HG03108 (cell line): ENCODE measurements around the gene NEDD4L.

Source experiments
- ATAC-seq: cut with Tn5 transposase; IDR thresholded peaks from one replicate; pipeline ENCODE4 v1.9.1; 2021; ENCODE audit warnings: moderate library complexity; ENCODE audit not compliant: unreplicated experiment

The NEDD4L gene

DNA sequence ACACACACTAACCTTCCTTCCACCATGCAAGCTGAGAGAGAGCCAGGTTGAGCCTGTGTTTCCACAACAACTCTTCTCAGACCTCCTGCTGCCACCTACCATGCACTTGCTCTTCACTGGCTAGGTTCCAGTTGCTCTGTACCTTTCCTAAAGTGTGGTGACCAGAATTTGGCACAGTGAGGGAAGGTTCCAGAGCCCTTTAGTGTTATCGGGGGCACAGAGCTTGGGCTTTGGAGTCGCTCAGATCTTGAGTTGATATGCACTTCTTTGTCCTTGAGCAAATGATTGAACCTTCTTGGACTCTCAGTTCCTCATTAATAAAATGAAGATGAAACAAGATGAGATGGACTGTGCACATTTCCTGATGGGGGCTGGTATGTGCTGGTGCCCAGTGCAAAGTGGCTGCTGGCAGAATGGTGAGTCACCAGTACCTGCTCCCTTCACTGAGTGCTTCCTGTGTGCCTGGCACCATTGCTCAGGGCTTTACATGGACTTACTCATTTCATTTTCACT is 47.1 kb downstream of the NEDD4L start:
- peak; percentile 97 for ATAC-seq

DNA sequence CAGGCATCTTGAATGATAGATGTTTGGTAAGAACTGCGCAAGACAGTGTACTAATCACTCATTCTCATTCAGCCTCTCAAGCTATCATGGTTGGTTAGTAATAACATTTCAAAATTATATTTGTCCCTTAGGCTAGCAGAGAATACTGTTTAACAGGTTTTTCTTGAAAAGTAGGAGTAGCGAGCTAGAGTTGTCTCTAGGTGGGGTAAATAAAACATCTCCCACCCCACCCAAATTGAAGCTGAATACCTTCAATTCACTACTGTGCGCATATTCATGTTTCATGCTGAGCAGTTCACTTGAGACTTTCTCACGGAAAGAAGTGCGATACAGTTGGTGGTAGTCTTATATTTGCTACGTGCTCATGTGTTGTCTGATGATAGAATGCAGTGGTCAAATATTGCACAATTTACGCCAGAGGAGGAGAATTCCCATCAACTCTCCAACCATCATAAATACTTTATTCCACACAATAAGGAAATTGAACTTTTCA is 49.3 kb downstream of the NEDD4L start:
- no peak for ATAC-seq

DNA sequence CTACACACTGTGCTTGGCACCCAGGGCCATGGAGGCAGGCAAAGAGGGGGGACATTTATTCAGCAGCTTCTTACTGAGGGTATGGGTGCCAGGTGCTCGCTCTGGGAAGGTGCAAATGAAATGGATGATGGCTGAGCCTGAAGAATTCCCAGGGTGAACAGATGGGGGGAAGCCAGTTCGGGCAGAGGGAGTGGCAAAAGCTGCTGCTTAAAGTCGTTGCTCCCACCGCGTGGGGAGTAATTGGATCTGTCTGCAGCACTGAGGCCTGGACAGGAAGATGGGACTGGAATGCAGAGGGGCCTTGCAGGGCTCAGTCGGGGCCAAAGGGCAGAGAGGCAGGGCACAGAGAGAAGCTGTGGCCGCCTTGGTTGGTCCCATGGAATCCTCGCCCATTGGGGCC is 51.2 kb downstream of the NEDD4L start:
- no peak for ATAC-seq

DNA sequence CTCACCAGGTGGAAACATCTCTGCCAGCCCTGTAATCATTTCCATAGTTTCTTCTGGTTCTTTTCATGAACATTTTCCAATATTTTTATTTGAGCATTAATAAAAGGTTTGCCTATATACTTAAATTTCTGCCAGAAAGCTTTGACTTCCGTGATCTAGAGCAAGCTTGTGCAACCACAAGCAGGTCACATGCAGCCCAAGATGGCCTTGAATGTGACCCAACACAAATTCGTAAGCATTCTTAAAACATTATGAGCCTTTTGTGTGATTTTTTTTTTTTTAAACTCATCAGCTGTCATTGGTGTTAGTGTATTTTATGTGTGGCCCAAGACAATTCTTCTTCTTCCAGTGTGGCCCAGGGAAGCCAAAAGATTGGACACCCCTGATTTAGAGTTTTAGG is 51.6 kb downstream of the NEDD4L start:
- ATAC-seq: no peak

DNA sequence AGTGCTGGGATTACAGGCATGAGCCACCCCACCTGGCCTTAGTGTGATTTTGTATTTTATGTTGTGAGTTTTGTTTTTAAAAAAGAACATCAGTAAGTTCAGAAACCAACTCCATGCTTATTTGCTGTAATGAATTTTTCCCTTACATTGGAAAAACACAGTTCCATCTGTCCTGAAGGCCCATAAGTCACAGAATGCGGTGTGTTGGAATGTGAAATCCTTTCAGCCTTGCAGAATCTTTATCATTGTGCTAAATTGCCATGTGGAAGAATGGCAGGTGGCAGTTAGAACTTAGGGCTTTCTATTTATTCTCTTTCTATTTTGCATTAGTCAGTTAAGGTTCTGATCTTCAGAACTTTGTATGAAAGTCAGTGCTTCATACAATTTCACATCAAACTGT is 52.6 kb downstream of the NEDD4L start:
- no peak for ATAC-seq

DNA sequence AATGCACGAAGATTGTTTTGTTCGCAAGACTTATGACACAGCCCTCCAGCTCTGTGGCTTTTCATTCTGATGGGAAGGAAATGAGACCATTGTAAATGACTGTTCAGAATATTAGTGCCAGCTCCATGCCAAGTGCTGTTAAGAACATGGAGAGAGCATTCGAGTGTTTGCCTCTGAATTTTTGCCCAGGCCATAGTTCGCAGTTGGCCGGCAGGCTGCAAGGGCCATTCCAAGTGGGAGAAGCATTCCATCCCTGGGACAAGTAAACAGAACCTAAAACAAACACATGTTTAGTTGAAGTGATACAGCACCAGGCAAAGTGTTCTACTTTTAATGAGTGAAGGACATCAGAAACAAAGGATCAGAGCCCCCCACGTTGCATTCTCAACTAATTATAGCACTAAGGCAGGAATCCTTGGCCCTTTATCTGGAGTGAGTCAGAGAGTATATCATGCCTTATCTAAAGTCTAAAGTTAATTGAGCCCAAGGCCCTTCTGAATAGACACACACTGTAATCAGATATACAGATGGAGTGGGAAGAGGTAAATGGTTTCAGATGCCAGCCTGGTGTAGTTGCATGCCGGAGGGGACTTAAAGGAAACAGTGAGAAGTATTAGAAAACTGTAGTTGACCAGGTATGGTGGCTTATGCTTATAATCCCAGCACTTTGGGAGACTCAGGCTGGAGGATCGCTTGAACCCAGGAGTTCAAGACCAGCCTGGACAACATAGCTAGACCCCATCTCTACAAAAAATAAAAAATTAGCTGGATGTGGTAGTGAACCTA is 53.3 kb downstream of the NEDD4L start:
- no peak for ATAC-seq

DNA sequence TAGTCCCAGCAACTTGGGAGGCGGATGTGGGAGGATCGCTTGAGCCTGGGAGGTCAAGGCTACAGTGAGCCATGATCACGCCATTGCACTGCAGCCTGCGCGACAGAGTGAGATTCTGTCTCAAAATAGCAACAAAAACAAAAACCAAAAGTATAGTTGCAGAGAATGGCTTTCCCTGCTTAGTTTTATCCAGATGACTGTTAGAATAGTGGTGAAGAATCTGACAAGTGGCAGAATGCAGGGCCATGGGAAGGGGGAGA is 53.8 kb downstream of the NEDD4L start:
- no peak for ATAC-seq

DNA sequence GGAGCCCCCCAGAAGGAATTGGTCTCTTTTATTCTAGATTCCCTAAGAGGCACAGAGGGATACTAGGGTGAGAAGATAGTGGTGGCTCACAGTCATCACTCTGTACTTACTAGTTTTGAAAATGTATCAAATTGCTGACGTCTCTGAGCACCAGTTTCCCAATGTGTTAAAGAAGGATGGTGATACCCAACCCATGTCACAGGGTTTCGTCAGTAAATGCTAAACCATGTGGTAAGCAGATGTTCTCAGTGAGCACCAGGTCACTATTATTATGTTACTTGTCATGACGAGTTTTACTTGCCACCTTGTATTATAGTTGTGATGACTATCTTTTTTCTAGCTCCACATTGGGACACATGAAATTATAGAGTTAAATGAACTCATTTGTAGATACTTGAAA is 54.7 kb downstream of the NEDD4L start:
- ATAC-seq: no peak

DNA sequence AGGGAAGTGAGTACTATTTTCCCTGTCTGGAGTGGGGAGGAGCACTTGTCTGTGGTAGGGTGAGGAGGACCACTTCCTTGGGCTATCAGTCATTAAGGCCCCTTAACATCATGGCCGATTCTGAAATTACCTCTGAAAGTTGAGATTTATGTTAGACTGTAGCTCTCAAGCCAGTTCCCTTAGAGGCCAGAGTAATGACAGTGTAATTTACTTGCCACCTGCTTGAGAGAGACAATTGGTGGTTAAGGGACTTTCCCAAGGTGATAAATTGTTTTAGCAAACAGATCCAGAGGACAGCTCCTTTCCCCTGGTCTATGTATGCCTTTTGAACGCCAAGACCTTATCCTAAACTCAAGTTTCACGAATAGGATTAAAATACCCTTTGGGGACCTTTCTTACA is 56.1 kb downstream of the NEDD4L start:
- no peak for ATAC-seq

DNA sequence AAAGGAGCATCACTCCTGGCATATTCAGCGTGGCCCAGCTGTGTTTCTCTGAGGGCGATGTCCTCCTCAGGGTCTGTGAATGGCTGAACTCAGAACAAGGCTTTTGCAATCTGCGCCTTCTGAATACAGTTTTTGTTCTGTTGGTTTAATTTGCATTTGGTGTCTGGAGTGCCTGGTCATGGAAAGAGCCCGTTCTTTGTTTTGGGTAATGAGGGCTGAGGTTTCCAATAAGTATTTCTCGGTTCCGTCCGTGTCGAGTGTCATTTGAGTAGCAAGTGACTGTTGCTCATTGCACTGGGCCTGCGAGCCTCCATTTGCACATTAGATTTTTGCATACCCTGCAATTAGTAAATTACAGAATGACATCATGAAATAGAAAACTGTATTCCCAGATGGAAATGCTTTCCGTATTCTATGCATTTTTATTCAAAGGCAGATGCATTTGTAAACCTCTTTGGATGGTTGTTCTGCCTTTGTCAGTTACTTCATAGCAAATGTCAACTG is 57.3 kb downstream of the NEDD4L start:
- ATAC-seq: peak; percentile 48

DNA sequence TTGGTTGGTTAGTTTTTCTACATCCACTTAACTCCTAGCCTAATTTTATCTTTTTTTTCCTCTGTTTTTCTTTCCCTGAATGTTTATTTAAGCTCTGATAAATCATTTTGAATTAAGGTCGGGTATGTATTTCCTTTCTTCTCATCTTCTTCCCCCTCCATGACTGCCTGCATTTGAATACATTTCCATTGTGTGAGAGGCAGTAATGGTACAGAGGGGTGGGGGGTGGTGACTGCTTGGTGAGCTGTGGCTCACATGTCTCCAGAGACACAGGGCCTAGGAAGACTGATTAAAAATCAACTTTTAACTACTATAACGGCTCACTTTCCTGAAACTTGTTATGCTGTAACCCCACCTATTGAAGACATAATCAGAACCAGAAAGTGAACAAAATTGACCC is 58.0 kb downstream of the NEDD4L start:
- ATAC-seq: no peak

DNA sequence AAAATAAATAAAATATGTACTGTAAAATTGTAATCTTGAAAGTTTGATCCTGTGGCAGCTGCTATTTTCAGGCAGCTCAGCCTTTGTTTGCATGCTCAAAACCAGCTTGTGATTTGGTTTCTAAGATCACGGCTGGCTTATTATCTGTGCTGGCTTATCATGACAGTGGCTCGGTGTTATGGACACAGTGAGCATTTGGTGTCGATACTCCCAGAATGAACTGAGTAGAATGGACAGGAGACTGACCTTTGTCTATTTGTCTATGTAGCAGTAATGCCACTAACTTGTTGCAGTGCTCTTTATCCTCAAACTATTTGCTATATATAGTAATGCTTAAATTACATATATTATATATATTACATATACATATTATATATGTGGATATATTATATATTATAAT is 58.8 kb downstream of the NEDD4L start:
- no peak for ATAC-seq

DNA sequence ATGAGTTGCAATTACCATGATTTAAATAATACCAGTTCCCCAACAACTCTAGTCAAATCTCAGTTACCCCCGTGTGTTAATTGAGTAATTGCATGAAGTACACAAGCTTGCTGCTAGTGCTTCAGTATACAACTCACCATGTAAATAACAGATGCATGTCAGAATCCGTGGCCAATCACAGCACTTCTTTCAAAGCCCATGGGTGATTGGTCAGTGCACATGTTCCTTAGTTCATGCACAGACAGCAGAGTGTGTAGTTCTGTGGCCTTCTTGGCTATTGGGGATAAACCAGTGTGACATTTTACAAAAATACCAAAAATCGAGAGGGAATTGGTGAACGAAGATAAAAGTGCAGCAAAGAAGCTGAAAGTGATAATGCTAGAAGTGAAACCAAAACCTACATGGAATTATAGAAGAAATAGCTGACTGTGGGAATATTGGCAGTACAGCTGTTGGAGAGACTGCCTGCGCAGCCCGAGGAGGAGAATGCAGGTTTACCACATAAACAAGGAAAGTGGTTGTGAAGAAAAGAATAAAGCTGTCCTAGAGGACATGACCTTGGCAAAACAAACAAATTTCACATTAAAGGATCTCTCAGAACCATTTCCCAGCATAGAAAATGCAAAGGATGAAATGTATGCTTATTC is 59.4 kb downstream of the NEDD4L start:
- no peak for ATAC-seq

DNA sequence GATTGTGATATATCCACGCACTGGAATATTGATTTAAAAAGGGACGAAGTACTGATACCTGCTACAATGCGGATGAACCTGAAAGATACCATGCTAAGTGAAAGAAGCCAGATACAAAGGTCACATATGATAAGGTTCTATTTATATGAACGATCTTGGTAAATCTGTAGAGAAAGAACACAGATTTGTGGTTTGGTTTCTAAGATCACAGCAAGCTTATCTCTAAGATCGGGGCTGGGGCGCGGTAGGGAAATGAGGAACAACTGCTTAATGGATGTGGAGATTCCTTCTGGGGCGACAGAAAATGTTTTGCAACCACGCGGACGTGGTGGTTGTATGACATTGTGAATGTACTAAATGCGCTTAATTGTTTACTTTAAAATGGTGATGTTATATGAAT is 60.1 kb downstream of the NEDD4L start:
- ATAC-seq: no peak

DNA sequence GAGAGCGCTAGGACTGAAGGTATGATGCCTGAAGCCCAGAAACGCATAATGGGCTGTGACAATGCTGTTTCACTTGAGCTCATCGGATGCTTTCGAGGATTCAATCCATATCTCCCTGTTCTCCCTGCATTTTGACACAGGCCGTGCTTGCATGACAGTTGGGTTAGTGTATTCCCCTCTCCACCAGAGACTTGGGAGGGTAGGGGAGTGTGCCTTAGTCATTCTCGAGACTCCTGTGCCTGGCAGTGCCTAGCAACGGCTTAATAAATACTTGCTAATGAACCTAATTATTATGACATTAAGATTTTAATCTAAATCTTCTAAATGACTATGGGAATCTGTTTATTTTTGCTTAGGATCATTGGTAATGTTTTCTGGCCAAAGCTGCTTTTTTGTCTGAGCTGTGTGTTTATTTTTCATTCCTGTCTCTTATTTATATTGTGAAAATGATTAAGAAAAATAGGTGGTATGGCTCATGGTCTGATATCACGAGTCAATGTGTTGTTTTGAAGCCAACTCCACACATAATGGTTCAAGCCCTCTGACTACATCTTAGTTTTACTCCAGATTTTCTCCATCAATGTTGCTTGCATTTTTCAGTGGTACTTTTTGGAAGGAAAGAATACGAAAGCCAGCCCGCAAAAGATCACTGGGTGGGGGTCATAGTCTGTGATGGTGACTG is 61.3 kb downstream of the NEDD4L start:
- no peak for ATAC-seq

DNA sequence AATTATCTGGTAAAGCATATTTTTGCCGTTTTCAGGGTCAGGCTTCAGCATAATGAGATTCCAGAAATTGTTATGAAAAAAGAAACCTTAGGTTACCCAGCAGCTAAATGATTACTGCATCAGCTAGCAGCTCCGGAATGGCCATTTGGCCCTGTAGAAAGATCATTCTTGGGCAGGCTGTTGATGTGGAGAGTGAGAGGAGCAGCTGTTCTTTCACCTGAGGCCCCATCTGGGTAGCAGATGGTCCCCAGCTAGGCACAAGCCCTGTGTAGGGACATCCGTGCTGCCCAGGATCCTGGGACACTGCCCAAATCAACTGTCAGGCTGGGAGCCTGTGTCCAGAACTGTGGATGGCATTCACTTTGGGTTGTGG is 61.8 kb downstream of the NEDD4L start:
- no peak for ATAC-seq

DNA sequence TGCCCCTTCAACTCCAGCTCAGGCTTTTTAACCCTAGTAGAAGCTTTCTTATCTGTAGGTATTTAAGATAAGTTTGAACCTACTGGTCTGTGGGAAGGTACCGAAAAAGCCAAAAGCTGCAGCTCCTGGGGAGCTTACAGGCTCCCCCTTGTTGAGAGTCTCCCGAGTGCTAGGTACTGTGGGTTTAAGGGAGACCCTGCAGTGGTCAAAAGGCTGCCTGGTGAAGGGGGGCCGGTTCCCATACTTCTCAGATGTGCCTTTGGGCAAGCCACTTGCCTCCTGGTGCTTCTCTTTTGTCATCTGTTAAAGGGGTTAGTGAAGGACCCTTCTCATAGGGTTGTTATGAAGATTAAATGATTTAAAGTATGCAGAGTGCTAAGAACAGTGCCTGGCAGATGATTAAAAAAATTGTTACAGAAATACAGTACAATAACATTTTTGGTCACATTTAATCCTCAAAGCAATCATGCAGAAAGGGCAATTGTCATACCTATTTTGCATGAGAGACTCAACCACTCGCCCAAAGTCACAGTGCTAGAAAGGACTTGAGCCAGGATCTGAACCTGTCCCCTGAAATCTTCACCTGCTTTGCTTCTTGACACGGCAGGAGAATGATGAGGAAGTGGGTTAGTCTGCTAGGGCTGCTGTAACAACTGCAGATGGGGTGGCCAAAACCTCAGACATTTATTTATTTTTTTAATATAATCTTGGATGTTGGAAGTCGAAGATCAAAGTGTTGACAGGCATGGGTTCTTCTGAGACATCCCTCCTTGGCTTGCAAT is 62.5 kb downstream of the NEDD4L start:
- no peak for ATAC-seq

DNA sequence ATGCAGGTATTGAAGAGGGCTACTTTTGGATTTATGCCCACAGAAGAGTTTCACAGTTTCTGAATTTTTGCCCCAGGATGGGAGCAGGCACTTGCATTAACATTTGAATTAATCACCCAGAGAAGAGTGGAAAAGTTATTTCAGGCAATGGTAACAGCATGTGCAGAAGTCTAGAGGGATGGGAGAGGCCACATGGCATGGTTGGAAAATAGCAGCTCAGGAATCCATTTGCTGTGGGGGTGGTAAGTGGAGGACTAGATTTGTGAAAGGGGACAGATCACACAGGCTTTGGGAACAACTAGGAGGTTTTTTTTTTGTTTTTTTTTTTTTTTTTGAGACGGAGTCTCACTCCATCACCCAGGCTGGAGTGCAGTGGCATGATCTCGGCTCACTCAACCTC is 65.2 kb downstream of the NEDD4L start:
- no peak for ATAC-seq

DNA sequence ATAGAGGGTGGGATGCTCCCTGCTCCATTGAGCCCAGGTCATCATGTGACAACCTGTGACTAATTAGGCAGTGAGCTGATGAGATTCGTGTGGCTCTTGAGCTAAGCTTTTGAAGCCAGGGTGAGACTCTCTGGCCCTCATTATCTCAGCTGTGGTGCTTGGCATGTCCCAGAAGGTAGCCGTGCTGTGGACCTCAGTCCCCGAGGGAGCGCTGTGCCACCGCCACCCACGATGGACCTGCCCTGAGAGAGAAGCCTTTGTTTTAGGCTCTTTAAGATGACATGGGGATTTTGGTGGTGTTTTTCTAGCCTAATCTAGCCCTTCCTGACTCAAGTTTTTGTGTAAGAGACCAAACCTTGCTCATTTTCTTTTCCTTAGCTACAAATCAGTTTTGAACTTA is 66.4 kb downstream of the NEDD4L start:
- ATAC-seq: no peak

DNA sequence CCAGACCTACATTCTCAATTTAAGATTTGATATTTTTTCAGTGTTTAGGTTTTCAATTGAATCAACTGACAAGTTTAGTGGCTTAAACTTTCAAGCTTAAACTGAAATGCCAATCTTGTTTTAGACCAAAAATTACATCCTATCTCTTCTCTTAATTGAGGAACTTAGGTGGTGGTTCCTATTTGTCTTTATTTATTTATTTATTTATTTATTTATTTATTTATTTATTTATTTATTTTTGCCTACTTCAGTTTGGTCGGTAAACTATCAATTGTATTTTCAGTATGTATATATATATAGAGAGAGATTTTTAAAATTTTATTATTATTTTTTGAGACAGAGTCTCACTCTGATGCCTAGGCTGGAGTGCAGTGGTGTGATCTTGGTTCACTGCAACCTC is 68.1 kb downstream of the NEDD4L start:
- ATAC-seq: no peak

DNA sequence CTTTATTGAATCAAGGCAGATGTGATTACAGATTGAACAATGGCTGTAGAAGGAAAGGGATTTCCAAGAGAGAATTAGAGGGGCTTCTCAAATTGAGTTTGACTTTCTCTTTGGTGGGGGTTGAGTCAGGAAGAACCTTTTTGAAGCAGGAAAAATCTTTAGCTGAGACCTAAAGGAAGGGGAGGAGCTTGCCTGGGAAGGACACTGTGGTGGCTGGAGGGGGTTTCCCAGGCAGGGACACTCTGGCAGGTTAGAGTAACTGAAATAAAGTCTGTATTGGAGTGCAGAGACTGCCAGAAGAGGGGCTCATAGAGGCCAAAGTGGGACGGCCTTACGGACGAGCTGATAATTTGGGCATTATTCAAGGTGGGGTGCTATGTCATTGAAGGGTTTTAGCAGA is 69.3 kb downstream of the NEDD4L start:
- ATAC-seq: peak; percentile 73
